GM23338 (cell line): ENCODE results near the gene MAD1L1. TPM values are rescaled to one million over a fixed set of nuclear protein-coding genes. Genes with fewer than 3 reads are reported as not detected.

Source experiments
- ATAC-seq: fragments of 200-7000 bp; cut with Tn5 transposase; 3 replicates; pipeline ENCODE4 v1.9.1; 2020
- DNase-seq: peaks from one replicate; pipeline ENCODE4 v3.0.0-alpha.2; 2015; ENCODE audit warnings: low spot score
- H2AFZ ChIP-seq: fragments of 200-600 bp; sonication (generic); 2 replicates; pipeline ENCODE4 v1.8.0; 2016; ENCODE audit warnings: antibody characterized with exemption, mild to moderate bottlenecking, moderate library complexity
- H3F3A ChIP-seq: fragments of 200-600 bp; sonication (generic); replicated peaks from 2 replicates; pipeline ENCODE4 v1.8.0; 2017; ENCODE audit warnings: antibody characterized with exemption, mixed run types, low read depth
- H3K27ac ChIP-seq: fragments of 200-600 bp; sonication (generic); 2 replicates; pipeline ENCODE4 v1.6.1; 2016; ENCODE audit warnings: low read depth
- H3K27me3 ChIP-seq: fragments of 200-600 bp; sonication (generic); 2 replicates; pipeline ENCODE4 v1.8.0; 2016; ENCODE audit warnings: mild to moderate bottlenecking, mixed run types, moderate library complexity; ENCODE audit not compliant: insufficient read depth
- H3K36me3 ChIP-seq: fragments of 200-600 bp; sonication (generic); 2 replicates; pipeline ENCODE4 v1.8.0; 2016; ENCODE audit warnings: mild to moderate bottlenecking; ENCODE audit not compliant: insufficient read depth
- H3K4me1 ChIP-seq: fragments of 200-600 bp; sonication (generic); 2 replicates; pipeline ENCODE4 v1.8.0; 2016; ENCODE audit warnings: mild to moderate bottlenecking, moderate library complexity; ENCODE audit not compliant: insufficient read depth
- H3K4me2 ChIP-seq: fragments of 200-600 bp; sonication (generic); 2 replicates; pipeline ENCODE4 v1.7.1; 2017; ENCODE audit warnings: mixed run types
- H3K4me3 ChIP-seq: fragments of 200-600 bp; sonication (generic); 2 replicates; pipeline ENCODE4 v1.6.1; 2016; ENCODE audit warnings: mixed run types
- H3K79me2 ChIP-seq: fragments of 200-600 bp; sonication (generic); replicated peaks from 2 replicates; pipeline ENCODE4 v1.8.0; 2017; ENCODE audit warnings: mild to moderate bottlenecking; ENCODE audit not compliant: insufficient read depth
- H3K9me2 ChIP-seq: fragments of 200-600 bp; sonication (generic); 2 replicates; pipeline ENCODE4 v1.8.0; 2017; ENCODE audit not compliant: insufficient read depth
- H4K20me1 ChIP-seq: fragments of 200-600 bp; sonication (generic); replicated peaks from 2 replicates; pipeline ENCODE4 v1.8.0; 2017; ENCODE audit warnings: mild to moderate bottlenecking; ENCODE audit not compliant: insufficient read depth
- H3K27ac Mint-ChIP-seq: 2 replicates; pipeline ENCODE4 v1.8.0; 2020; ENCODE audit warnings: inconsistent platforms, mild to moderate bottlenecking, moderate library complexity, mixed read lengths
- H3K27me3 Mint-ChIP-seq: 3 replicates; pipeline ENCODE4 v1.8.0; 2022; ENCODE audit warnings: low read depth, mild to moderate bottlenecking, moderate library complexity, mixed read lengths, inconsistent platforms; ENCODE audit not compliant: insufficient read depth, poor library complexity
- H3K36me3 Mint-ChIP-seq: 3 replicates; pipeline ENCODE4 v1.8.0; 2021; ENCODE audit warnings: low read depth, mild to moderate bottlenecking, inconsistent platforms, moderate library complexity, mixed read lengths
- H3K4me1 Mint-ChIP-seq: 3 replicates; pipeline ENCODE4 v1.8.0; 2020; ENCODE audit warnings: mild to moderate bottlenecking, inconsistent platforms, mixed read lengths
- H3K4me3 Mint-ChIP-seq: 3 replicates; pipeline ENCODE4 v1.8.0; 2021; ENCODE audit warnings: moderate library complexity, mild to moderate bottlenecking, inconsistent platforms, mixed read lengths
- H3K9me3 Mint-ChIP-seq: 3 replicates; pipeline ENCODE4 v1.8.0; 2020; ENCODE audit warnings: moderate library complexity, mild to moderate bottlenecking, inconsistent platforms, mixed read lengths
- CREB1 ChIP-seq: fragments of 250-450 bp; sonication (Bioruptor Pico); IDR thresholded peaks from 2 replicates; pipeline ENCODE4 v1.5.0; 2020; ENCODE audit warnings: low read depth, mild to moderate bottlenecking, moderate library complexity
- CTCF ChIP-seq, 2 experiments: fragments of 200-600 bp in 1 of 2; sonication (generic) in 1 of 2; conservative IDR thresholded peaks; 2 replicates each; pipeline versions ENCODE4 v1.5.1 to v1.6.1; 2016 to 2017; ENCODE audit warnings: antibody characterized with exemption in 2 of 2, low read depth in 2 of 2, mild to moderate bottlenecking in 2 of 2, moderate library complexity in 1 of 2
- ETS1 ChIP-seq: IDR thresholded peaks from 2 replicates; pipeline ENCODE4 v1.6.1; 2016; ENCODE audit warnings: antibody characterized with exemption
- EZH2 ChIP-seq: fragments of 200-600 bp; sonication (generic); IDR thresholded peaks from one replicate; pipeline ENCODE4 v1.8.0; 2017; ENCODE audit warnings: antibody characterized with exemption, mild to moderate bottlenecking, low read depth; ENCODE audit not compliant: unreplicated experiment
- EZH2phosphoT487 ChIP-seq: fragments of 200-600 bp; sonication (generic); IDR thresholded peaks from one replicate; pipeline ENCODE4 v1.8.1; 2018; ENCODE audit warnings: antibody characterized with exemption; ENCODE audit not compliant: unreplicated experiment
- JUNB ChIP-seq: IDR thresholded peaks from one replicate; pipeline ENCODE4 v1.6.1; 2016; ENCODE audit warnings: antibody characterized with exemption; ENCODE audit not compliant: unreplicated experiment
- NANOG ChIP-seq: IDR thresholded peaks from 2 replicates; pipeline ENCODE4 v1.6.1; 2016; ENCODE audit warnings: antibody characterized with exemption, borderline replicate concordance
- POLR2AphosphoS5 ChIP-seq: IDR thresholded peaks from 2 replicates; pipeline ENCODE4 v1.6.1; 2016; ENCODE audit warnings: antibody characterized with exemption, low read depth
- REST ChIP-seq: IDR thresholded peaks from one replicate; pipeline ENCODE4 v1.6.1; 2018; ENCODE audit warnings: antibody characterized with exemption; ENCODE audit not compliant: unreplicated experiment
- STAT1 ChIP-seq: IDR thresholded peaks from one replicate; pipeline ENCODE4 v1.6.1; 2016; ENCODE audit warnings: antibody characterized with exemption; ENCODE audit not compliant: unreplicated experiment
- ZNF114 ChIP-seq: fragments of 250-450 bp; sonication (Bioruptor Pico); IDR thresholded peaks from 2 replicates; pipeline ENCODE4 v1.5.0; 2020; ENCODE audit warnings: mild to moderate bottlenecking, moderate library complexity
- ZNF331 ChIP-seq: fragments of 250-450 bp; sonication (Bioruptor Pico); IDR thresholded peaks from 2 replicates; pipeline ENCODE4 v1.5.0; 2020; ENCODE audit warnings: low read depth, mild to moderate bottlenecking, moderate library complexity
- polyA plus RNA-seq: library from polyadenylated mRNA; unstranded; fragments of >200 nt; fragmentation: Nextera tagmentation; extraction: Ambion mirVana; gene quantifications from 2 replicates; pipeline ENCODE4 v1.2.1, GENCODE V29; 2016
- total RNA-seq: library from RNA; depleted of rRNA; stranded (reverse); fragments of >200 nt; shearing (Covaris generic); gene quantifications from 2 replicates; pipeline ENCODE4 v1.2.3, GENCODE V29; 2014
- TF ChIP-seq, protein P1 (sequence below): fragments of 250-450 bp; sonication (Bioruptor Pico); IDR thresholded peaks from 2 replicates; pipeline ENCODE4 v1.5.0; 2020; ENCODE audit warnings: mild to moderate bottlenecking, moderate library complexity

Gene MAD1L1
- total and polyA plus RNA-seq, 2 experiments from 2014 or later, result 40.3 to 59.3 TPM

DNA sequence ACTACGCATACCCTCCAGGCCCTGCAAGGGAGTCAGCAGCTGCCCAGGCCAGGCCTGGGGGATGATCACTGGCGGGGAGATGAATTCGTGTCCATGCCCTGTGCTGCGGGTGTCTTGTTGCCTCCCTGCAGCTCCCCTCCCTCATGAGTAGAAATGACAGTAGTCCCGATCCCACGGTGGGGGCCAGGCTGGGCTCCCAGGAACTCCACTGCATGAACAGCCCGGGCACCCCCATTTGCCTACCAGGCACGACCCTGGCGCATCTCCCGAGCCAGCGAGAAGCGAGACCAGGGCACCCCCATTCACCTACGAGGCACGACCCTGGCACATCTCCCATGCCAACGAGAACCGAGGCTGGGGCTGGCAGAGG lies 316.2 kb downstream of the MAD1L1 start:
- no peaks in the 10 kb centered on the region for H3K79me2 ChIP-seq
- H2AFZ ChIP-seq, result no peak overlapping the region
- no peak overlapping the region for H3K4me3 ChIP-seq
- H3K4me3 Mint-ChIP-seq, result no peak overlapping the region
- H3K4me2 ChIP-seq, result no peak overlapping the region
- H4K20me1 ChIP-seq, result no peaks in the 10 kb centered on the region
- no peaks in the 10 kb centered on the region for H3K4me1 ChIP-seq
- peaks cover 4% of the 10 kb centered on the region for H3K4me1 Mint-ChIP-seq
- TF ChIP-seq, protein P1, sequence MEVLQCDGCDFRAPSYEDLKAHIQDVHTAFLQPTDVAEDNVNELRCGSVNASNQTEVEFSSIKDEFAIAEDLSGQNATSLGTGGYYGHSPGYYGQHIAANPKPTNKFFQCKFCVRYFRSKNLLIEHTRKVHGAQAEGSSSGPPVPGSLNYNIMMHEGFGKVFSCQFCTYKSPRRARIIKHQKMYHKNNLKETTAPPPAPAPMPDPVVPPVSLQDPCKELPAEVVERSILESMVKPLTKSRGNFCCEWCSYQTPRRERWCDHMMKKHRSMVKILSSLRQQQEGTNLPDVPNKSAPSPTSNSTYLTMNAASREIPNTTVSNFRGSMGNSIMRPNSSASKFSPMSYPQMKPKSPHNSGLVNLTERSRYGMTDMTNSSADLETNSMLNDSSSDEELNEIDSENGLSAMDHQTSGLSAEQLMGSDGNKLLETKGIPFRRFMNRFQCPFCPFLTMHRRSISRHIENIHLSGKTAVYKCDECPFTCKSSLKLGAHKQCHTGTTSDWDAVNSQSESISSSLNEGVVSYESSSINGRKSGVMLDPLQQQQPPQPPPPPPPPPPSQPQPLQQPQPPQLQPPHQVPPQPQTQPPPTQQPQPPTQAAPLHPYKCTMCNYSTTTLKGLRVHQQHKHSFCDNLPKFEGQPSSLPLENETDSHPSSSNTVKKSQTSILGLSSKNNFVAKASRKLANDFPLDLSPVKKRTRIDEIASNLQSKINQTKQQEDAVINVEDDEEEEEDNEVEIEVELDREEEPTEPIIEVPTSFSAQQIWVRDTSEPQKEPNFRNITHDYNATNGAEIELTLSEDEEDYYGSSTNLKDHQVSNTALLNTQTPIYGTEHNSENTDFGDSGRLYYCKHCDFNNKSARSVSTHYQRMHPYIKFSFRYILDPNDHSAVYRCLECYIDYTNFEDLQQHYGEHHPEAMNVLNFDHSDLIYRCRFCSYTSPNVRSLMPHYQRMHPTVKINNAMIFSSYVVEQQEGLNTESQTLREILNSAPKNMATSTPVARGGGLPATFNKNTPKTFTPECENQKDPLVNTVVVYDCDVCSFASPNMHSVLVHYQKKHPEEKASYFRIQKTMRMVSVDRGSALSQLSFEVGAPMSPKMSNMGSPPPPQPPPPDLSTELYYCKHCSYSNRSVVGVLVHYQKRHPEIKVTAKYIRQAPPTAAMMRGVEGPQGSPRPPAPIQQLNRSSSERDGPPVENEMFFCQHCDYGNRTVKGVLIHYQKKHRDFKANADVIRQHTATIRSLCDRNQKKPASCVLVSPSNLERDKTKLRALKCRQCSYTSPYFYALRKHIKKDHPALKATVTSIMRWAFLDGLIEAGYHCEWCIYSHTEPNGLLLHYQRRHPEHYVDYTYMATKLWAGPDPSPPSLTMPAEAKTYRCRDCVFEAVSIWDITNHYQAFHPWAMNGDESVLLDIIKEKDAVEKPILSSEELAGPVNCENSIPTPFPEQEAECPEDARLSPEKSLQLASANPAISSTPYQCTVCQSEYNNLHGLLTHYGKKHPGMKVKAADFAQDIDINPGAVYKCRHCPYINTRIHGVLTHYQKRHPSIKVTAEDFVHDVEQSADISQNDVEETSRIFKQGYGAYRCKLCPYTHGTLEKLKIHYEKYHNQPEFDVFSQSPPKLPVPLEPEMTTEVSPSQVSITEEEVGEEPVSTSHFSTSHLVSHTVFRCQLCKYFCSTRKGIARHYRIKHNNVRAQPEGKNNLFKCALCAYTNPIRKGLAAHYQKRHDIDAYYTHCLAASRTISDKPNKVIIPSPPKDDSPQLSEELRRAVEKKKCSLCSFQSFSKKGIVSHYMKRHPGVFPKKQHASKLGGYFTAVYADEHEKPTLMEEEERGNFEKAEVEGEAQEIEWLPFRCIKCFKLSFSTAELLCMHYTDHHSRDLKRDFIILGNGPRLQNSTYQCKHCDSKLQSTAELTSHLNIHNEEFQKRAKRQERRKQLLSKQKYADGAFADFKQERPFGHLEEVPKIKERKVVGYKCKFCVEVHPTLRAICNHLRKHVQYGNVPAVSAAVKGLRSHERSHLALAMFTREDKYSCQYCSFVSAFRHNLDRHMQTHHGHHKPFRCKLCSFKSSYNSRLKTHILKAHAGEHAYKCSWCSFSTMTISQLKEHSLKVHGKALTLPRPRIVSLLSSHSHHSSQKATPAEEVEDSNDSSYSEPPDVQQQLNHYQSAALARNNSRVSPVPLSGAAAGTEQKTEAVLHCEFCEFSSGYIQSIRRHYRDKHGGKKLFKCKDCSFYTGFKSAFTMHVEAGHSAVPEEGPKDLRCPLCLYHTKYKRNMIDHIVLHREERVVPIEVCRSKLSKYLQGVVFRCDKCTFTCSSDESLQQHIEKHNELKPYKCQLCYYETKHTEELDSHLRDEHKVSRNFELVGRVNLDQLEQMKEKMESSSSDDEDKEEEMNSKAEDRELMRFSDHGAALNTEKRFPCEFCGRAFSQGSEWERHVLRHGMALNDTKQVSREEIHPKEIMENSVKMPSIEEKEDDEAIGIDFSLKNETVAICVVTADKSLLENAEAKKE (CRISPR knock-in tag), result no peak
- TF ChIP-seq NANOG (no peak), CREB1 (CRISPR knock-in tag) (no peak), POLR2AphosphoS5 (no peak), EZH2 (no peak), EZH2phosphoT487 (no peak), ZNF114 (CRISPR knock-in tag) (no peak), ZNF331 (CRISPR knock-in tag) (no peak), JUNB (no peak), ETS1 (no peak), STAT1 (no peak), REST (no peak), CTCF (conservative IDR thresholded peaks at IDR 0.05; ENCODE audit: low read depth in 2 of 2) (no peak)
- H3K27me3 Mint-ChIP-seq, result peaks cover 1% of the 10 kb centered on the region
- DNase-seq (no peak), ATAC-seq (no peak)
- no peaks in the 10 kb centered on the region for H3K36me3 ChIP-seq
- no peaks in the 10 kb centered on the region for H3K36me3 Mint-ChIP-seq
- H3K9me3 Mint-ChIP-seq, result no peaks in the 10 kb centered on the region; the same call in 2 of the 3 replicates
- peak overlapping the region; percentile 21 for H3K27ac Mint-ChIP-seq
- H3K9me2 ChIP-seq, result no peaks in the 10 kb centered on the region
- H3K27ac ChIP-seq, result no peak overlapping the region
- H3K27me3 ChIP-seq, result no peaks in the 10 kb centered on the region
- H3F3A ChIP-seq, result no peaks in the 10 kb centered on the region
